DMS 273 (cell line): ENCODE data around the gene CACNA1C.

ENCODE experiments used
- DNase-seq: peaks from one replicate; lab custom pipeline; 2025; ENCODE audit not compliant: unreplicated experiment; lab: John Stamatoyannopoulos, UW

Gene CACNA1C

DNA sequence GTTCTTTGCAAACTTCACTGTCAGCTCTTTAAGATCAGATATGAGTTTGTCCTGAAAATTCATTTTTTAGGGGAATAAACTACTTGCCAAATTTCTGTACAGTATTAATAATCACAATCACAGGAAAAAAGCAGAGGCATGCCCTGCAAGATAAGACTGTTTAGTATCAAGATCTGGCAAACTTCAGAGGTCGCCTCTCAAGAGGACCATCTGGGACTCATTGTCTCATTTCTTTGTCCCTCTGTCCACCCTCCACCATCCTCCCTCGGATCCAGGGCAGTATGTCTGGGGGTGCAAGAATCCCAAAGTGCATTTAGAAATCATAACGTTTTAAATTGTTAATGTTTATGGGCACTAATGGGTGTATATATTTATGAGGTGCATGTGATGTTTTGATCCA lies 509.6 kb downstream of the CACNA1C start:
- DNase-seq: no peak

DNA sequence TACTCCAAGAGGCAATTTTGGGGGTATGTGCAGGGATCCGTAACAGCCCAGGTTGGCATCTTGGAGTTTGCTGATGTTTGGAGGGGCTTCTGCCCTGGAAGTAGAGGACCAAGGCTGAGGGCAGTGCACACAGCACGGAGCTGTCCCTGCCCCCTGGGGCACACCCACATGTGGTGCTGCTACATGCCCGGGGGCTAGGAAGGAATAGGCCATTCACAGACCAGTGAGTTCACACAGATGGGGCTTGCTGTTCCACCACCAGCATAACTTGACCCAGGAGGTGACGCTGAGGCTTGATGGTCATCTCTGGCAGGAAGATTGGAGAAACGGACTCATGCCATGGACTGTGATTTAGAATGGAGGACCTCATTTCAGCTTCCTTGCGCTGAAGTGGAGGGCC lies 510.9 kb downstream of the CACNA1C start:
- no peak for DNase-seq

- DNase-seq: no peak
Observed at GRCh38 chr12:2566161-2566560, 513.4 kb downstream of the CACNA1C start.

DNA sequence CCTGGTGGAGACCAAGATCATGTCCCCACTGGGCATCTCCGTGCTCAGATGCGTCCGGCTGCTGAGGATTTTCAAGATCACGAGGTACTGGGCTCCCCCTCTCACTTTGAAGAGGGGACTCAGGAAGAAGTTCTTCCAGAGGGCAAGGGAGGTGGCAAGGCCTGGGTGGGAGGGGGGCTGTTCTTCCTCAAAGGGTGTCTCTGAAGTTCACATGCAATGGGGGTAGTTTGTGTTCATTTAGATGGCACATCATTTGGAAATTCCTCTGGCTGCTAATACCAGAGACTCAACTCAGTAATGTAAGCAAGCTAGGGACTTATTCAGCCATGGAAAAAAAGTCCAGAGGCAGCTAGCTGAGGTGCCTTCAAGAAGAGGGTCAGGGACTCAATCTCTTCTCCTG lies 514.9 kb downstream of the CACNA1C start:
- no peak for DNase-seq

- no peak for DNase-seq
Observed at GRCh38 chr12:2570562-2570961, 517.8 kb downstream of the CACNA1C start.

DNA sequence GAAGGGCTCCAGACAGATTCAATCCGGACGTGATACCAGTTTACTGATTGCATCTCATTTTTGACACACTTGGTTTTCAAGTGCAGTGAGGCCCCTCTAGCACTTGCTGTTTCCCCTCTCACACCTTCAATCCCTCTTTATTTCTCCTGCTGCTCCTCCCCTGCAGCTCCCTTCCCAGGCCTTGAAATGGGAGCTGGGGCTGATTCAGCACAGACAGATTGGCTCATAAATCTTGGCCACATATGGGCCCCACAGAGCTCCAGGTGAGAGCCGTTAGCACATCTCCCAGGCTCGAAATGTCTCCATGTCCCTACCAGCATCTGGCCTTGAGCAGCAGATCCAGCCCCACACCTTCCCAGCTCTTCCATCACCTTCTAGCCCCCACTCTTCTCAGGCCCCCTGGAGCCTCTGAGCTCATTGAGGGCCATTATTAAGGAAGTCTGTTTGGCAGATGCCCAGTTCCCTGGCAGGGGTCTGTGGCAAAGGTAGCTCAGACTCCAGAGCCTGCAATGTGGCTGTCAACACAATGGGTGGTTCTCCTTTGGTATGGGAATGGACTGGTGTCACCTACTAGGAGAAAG lies 521.7 kb downstream of the CACNA1C start:
- DNase-seq: peak; percentile 34

DNA sequence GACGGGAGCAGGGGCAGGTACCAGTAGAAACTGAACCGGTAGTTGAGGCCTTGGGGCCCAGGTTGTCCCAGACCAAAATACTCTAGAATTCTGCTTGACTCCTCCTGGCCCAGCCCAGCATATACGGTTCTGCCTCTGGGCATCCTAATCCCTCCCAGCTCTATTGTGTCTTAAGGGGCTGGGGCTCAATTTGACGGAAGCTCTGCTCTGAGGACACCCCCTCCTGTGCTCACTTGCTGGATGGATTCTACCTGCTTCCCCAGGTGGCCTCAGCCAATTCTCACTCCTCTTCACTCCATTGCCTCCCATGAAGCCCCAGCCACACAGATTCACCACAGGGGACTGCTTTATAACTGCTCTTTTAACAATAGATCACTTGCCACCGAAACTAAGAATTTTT lies 522.5 kb downstream of the CACNA1C start:
- DNase-seq: no peak

DNA sequence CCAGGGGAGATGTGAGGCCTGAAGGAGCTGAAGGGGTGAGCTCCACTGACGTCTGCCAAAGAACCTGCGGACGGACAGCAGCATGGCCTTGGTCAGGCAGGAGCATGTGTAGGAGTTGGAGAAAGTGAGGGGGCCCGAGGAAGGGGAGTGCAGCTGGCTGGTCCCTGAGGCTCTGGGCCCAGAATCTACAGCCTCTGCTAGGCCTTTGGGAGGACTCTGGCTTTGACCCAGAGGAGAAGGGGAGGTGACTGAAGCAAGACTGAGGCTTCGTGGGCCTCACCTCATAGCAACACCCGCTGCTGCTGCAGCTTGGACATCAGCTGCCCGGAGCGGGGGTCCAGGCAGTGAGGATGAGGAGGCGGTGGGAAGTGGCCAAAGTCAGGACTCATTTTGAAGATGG lies 525.4 kb downstream of the CACNA1C start:
- DNase-seq: no peak

DNA sequence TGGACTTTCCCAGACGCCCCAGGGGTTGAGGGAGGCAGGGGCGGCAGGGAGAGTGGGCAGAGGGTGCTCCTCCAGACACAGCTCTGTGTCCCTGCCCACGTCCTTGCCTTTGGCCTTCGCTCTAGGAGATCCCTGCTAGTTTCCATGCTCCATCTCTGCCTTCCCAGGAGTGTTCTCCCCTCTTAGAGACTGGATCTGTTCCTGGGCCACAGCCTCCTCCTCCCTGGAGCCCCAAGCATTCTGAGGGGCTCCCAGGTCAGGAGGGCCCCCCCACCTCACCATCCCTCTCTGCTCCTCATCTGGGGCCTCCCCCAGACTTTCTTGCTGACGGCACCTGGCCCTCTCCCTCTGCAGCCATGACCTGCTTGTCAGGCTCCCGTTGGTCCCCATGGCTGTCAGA lies 526.0 kb downstream of the CACNA1C start:
- no peak for DNase-seq

DNA sequence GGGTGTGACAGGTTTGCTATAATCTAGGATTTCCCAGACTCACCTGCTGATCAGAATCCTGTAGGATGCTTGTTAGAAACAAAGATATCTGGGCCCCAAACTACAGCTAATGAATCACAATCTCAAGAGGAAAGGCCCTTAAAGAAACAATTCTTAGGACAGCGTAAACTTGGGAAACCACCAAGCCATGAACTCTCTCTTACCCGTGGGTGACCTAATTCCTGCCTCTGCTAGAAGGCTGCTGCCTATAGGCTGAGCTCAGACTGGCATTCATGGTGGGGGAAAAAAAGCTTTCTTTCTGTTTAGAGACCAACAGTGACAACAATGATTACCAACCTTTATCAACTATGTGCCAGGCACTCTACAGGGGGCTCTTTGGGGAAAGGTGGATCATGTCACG lies 528.0 kb downstream of the CACNA1C start:
- no peak for DNase-seq

DNA sequence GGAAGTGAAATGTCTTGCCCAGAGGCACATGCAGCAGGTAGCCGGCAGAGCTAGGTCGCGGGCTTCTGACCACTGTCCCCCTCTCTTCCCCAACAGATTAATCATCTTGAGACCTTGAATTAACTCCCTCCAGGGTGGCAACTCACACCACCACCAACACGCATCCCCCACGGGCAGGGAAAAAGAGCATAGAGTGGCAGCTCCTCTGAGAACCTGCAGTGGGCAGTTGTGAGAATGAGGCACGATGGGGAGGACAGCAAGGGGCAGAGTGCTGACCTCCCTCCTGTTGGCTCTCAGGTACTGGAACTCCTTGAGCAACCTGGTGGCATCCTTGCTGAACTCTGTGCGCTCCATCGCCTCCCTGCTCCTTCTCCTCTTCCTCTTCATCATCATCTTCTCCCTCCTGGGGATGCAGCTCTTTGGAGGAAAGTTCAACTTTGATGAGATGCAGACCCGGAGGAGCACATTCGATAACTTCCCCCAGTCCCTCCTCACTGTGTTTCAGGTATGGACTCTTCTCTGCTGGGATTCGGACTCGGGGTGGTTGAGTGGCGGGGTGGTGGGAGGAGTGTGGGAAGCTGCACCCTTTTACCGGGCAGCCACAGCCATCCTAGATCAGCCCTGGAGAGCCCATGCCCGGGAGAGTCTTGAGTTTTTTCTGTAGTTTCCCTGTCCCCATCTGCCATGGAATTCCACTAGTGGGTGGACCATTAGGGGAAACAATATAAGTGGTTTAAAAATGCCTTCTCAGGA lies 528.7 kb downstream of the CACNA1C start:
- DNase-seq: no peak

GRCh38 chr12:2582631-2583030 lies 529.8 kb downstream of the CACNA1C start:
- no peak for DNase-seq

- peak; percentile 79 for DNase-seq
Observed at GRCh38 chr12:2583091-2583497, 530.3 kb downstream of the CACNA1C start.

- peak; percentile 41 for DNase-seq
Observed at GRCh38 chr12:2583642-2584401, 531.0 kb downstream of the CACNA1C start.

- peak; percentile 88 for DNase-seq
Observed at GRCh38 chr12:2586156-2587038, 533.6 kb downstream of the CACNA1C start.

- DNase-seq: no peak
Observed at GRCh38 chr12:2588345-2588744, 535.6 kb downstream of the CACNA1C start.

- DNase-seq: no peak
Observed at GRCh38 chr12:2589381-2589780, 536.6 kb downstream of the CACNA1C start.

- no peak for DNase-seq
Observed at GRCh38 chr12:2593045-2593444, 540.3 kb downstream of the CACNA1C start.

DNA sequence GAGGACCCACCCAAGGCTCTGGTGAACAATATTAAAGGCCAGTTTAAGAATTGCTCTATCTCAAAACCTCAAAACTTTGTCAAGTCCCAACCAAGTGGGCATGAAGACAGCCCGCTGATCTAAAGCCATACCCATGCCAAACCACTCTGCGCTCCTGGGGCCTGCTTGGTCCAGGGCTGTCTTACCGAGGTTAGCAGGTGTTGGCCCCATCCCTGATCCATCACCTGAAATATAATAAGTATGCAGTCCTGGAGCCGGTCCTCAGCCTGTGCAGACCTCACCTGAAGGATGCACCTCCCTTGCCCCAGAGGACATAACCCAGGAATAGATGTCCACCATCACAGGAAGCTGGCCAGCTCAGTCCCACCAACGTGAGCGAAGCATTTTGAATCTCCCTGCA lies 543.7 kb downstream of the CACNA1C start:
- no peak for DNase-seq

GRCh38 chr12:2605301-2605700 lies 552.5 kb downstream of the CACNA1C start:
- no peak for DNase-seq
